ENCODE data around the gene CLDN5.

Gene CLDN5

GRCh38 chr22:19520566-19521305 is 3.5 kb downstream of the CLDN5 start:
- DNase-seq (ENCODE audit: low read depth), result no peak

GRCh38 chr22:19520007-19520406 is 4.2 kb downstream of the CLDN5 start:
- no peak for DNase-seq (ENCODE audit: low read depth)

DNA sequence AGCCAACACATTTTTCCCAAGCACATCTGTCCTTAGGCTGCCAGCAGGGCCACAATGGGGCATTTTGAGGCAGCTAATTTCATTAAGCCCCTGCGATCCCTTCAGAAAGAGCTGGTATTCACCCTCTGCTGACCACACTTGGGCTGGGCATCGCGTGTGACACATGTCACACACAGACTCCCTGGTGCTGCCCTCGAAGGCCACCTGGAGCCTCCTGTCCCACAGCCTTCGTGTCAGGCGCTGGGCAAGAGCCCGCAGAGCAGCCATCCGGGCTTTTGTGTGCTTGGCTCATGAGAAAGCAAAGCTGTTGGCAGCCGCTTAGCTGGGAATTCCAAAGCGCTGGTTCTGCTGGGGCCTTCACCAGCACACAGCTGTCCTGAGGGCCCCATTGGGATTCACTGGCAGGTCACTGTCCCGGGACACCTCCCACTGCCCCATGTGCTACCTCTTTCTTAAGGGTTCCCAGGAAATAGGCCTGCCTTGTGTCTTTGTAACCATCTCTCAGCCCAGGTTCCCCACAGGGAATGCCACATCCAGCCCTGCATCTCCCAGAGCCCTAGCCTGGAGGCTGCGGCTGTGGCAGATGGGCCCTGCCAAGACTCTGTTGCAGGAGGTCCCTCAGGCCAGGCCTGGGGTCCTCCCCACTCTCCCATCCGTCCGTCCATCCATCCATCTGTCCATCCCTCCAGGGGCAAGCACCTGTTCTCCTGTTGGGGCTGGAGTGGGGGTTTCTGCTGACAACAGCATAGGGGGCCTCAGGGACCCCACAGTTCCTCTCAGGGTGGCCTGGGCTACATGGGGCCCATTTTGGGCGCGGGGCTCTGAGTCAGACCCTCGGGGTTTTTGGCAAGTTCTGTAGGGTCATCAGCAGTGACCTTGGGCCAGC is 4.9 kb downstream of the CLDN5 start:
- no peak for DNase-seq (ENCODE audit: low read depth)

- DNase-seq (ENCODE audit: low read depth), result no peak
Observed at GRCh38 chr22:19518635-19519034, 5.6 kb downstream of the CLDN5 start.

DNA sequence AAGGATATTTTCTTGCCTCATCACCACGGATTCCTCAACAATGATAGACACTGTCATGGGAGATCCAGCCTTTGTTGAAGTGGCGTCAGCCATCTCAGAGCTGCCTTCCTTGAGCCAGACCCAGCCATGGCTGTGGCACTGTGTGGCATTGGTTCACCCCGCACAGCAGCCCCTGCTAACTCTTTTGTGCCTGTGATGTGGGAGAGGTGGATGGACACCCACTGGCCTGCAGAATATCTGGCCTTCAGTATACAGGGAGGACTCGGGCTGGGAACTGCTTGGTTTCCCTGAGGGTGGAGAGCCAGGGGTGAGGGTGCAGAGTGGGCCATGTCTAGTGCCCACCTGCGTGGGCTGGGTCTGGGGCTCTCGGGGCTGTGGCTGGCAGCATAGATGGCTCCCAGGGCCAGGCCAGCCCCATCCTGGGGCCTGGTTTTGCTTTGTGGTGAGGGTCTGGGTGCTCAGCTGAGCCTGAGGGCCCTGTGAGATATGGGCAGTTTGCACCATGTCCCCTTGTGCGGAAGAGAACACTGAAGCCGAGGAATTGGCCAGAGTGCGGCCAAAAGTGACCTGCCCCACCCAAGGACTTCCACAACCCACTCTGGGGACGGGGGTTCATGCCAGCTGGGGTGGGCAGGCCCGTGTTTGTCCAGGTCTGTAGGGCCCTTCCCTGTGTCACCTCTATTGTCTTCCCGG is 6.1 kb downstream of the CLDN5 start:
- no peak for DNase-seq (ENCODE audit: low read depth)

GRCh38 chr22:19517171-19517500 is 7.1 kb downstream of the CLDN5 start:
- no peak for DNase-seq (ENCODE audit: low read depth)

- DNase-seq (ENCODE audit: low read depth), result no peak
Observed at GRCh38 chr22:19516378-19517170, 7.6 kb downstream of the CLDN5 start.

GRCh38 chr22:19515654-19516377 is 8.4 kb downstream of the CLDN5 start:
- DNase-seq (ENCODE audit: low read depth), result no peak

DNA sequence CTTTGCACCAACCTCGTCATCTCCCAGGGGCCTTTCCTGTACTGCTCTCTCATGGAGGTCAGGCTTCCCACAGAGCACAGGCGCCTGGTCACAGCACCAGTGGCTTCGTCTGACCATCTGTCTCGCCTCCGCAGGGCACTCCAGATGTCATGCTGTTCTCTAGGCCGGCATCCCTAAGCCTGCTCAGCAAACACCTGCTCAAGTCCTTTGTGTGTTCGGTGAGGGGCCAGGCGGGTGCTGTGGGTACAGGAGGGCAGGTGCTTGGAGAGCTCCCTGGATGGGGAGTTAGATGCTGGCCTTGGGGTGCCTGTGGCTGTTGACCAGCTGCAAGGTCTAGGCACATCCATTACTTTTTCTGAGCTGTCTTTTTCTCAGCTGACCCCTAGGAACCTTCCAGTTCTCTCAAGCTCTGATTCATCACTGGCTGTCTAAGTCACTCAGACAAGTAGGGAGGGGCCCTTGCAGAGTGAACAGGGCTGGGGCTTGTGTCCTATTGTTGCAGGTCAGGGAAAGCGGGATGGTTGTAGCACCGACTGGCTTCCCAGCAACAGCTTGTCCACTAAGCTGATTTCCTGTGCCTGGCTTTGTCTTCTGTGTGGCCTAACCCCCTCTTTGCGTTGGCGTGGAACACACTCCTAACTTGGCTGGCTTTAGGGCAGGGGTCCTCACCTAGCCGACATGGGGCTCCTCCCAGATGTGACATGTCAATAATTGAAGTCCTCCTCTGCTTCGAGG is 9.2 kb downstream of the CLDN5 start:
- no peak for DNase-seq (ENCODE audit: low read depth)

DNA sequence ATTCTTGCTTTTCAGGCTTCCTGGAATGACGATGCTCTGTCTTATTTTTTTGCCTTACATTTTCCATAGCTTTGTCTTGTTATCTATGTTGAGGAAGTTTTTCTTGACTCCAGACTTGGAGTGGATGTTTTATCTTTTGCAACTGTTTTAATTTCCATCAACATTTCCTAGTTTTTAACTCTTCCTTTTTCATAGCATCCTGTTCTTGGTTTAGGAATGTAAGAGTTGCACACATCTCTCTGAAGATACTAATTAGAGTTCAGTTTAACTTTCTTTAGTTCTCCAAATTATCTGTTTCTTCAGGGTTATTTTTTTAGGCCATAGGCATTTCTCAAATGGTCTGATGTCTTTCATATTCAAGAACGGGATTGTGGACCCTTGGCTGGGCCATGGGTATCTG is 10.4 kb downstream of the CLDN5 start:
- DNase-seq (ENCODE audit: low read depth), result no peak

DNA sequence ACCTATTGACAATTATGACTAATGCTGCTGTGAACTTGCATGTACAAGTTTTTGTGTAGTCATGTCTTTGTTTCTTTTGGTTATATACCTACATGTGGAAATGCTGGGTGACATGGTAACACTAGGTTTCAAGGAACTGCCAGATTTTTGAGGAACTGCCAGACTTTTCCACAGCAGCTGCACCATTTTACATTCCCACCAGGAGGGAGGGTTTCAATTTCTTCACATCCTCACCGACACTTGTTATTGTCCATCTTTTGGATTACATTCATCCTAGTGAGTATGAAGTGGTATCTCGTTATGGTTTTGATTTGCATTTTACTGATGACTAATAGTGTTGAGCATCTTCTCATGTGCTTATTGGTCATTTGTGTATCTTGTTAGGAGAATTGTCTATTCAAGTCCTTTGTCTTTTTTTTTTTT is 13.3 kb downstream of the CLDN5 start:
- no peak for DNase-seq (ENCODE audit: low read depth)

- DNase-seq (ENCODE audit: low read depth), result no peak
Observed at GRCh38 chr22:19509923-19510322, 14.3 kb downstream of the CLDN5 start.

- no peak for DNase-seq (ENCODE audit: low read depth)
Observed at GRCh38 chr22:19509191-19509590, 15.0 kb downstream of the CLDN5 start.

- no peak for DNase-seq (ENCODE audit: low read depth)
Observed at GRCh38 chr22:19508024-19508776, 16.0 kb downstream of the CLDN5 start.

- DNase-seq (ENCODE audit: low read depth), result no peak
Observed at GRCh38 chr22:19507534-19507861, 16.7 kb downstream of the CLDN5 start.

DNA sequence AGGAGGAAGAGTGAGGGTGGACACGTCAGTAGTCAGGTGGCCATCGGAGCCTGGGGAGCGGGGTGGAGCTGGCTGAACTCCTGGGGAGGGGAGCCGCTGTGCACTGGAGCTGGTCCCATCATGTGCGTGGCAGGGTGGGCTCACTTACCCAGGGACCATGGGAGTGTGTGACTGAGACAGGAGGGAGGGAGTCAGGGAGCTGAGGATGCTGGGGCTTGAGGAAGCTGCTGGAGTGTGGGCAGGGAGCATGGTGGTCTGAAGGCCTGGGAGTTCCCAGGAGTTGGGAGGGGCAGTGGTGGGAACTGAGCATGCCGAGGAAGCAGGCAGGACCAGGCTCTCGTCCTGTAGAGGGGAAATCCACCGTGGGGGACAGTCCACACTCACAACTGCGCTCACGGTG is 18.0 kb downstream of the CLDN5 start:
- DNase-seq (ENCODE audit: low read depth), result no peak

GRCh38 chr22:19505735-19506126 is 18.5 kb downstream of the CLDN5 start:
- no peak for DNase-seq (ENCODE audit: low read depth)

GRCh38 chr22:19504900-19505734 is 19.1 kb downstream of the CLDN5 start:
- no peak for DNase-seq (ENCODE audit: low read depth)

DNA sequence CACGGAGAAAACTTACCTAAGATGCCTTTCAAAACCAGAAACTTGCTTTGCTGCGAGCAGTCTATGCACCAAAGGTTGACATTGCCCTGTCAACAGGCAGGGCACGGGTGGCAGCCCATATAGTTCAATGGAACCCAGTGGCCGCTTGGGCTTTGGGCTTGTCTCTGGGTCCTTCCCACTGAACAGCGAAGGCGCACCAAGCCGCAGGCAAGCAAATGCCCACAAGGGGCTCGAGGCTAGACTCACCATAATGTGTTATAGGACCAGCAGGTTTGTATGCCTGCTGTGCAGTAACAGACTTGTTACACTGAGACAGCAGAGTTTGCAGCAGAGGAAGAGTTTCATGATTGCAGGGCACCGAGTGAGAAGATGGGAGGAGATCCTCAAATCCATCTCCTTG is 20.3 kb downstream of the CLDN5 start:
- DNase-seq (ENCODE audit: low read depth), result no peak
